H9 (cell line): ENCODE results near the gene LMAN1. TPM values are rescaled to one million over a fixed set of nuclear protein-coding genes. Genes with fewer than 3 reads are reported as not detected.

Experiments
- DNase-seq: peaks from one replicate; pipeline ENCODE4 v3.0.0-alpha.2; 2017
- H2AFZ ChIP-seq: one replicate; pipeline ENCODE4 v1.6.1; 2013; ENCODE audit warnings: mild to moderate bottlenecking, low read length, control low read depth, moderate library complexity
- H2AK5ac ChIP-seq: 2 replicates; pipeline ENCODE4 v1.6.1; 2013; ENCODE audit warnings: low read length, control low read depth, mixed read lengths; ENCODE audit not compliant: insufficient read length
- H2BK120ac ChIP-seq: one replicate; pipeline ENCODE4 v1.6.1; 2013; ENCODE audit warnings: low read depth, mild to moderate bottlenecking, low read length, control low read depth, inconsistent platforms; ENCODE audit not compliant: poor library complexity, severe bottlenecking
- H2BK12ac ChIP-seq: 2 replicates; pipeline ENCODE4 v1.6.1; 2013; ENCODE audit warnings: low read length, control low read depth, mixed read lengths, low read depth; ENCODE audit not compliant: insufficient read length
- H2BK15ac ChIP-seq: 2 replicates; pipeline ENCODE4 v1.6.1; 2013; ENCODE audit warnings: low read depth, low read length, control low read depth
- H2BK20ac ChIP-seq: one replicate; pipeline ENCODE4 v1.6.1; 2013; ENCODE audit warnings: low read depth, mild to moderate bottlenecking, low read length, control low read depth, inconsistent platforms; ENCODE audit not compliant: poor library complexity, severe bottlenecking
- H2BK5ac ChIP-seq: 2 replicates; pipeline ENCODE4 v1.6.1; 2013; ENCODE audit warnings: low read length, control low read depth, mixed read lengths; ENCODE audit not compliant: insufficient read length
- H3K14ac ChIP-seq: 2 replicates; pipeline ENCODE4 v1.6.1; 2013; ENCODE audit warnings: low read length, control low read depth; ENCODE audit not compliant: insufficient read depth
- H3K18ac ChIP-seq: 2 replicates; pipeline ENCODE4 v1.6.1; 2013; ENCODE audit warnings: low read depth, mild to moderate bottlenecking, mixed read lengths, low read length, control low read depth; ENCODE audit not compliant: insufficient read length
- H3K23ac ChIP-seq: 2 replicates; pipeline ENCODE4 v1.6.1; 2013; ENCODE audit warnings: low read length, control low read depth, mixed read lengths, low read depth; ENCODE audit not compliant: insufficient read length
- H3K23me2 ChIP-seq: 2 replicates; pipeline ENCODE4 v1.6.1; 2013; ENCODE audit warnings: low read depth, mild to moderate bottlenecking, mixed read lengths, low read length, control low read depth; ENCODE audit not compliant: insufficient read length, poor library complexity, severe bottlenecking
- H3K27ac ChIP-seq: 2 replicates; pipeline ENCODE4 v1.5.1; 2013; ENCODE audit warnings: low read length, control low read depth, mixed read lengths, low read depth; ENCODE audit not compliant: insufficient read length
- H3K27me3 ChIP-seq: 2 replicates; pipeline ENCODE4 v1.6.1; 2013; ENCODE audit warnings: low read length, control low read depth, inconsistent platforms; ENCODE audit not compliant: insufficient read depth
- H3K4ac ChIP-seq: 2 replicates; pipeline ENCODE4 v1.6.1; 2013; ENCODE audit warnings: low read depth, mild to moderate bottlenecking, control low read depth, inconsistent platforms, low read length, moderate library complexity
- H3K4me1 ChIP-seq: 2 replicates; pipeline ENCODE4 v1.6.1; 2013; ENCODE audit warnings: low read length, control low read depth, inconsistent platforms; ENCODE audit not compliant: insufficient read depth
- H3K4me2 ChIP-seq: 2 replicates; pipeline ENCODE4 v1.6.1; 2013; ENCODE audit warnings: low read length, control low read depth, mixed read lengths; ENCODE audit not compliant: insufficient read length, insufficient read depth
- H3K56ac ChIP-seq: 2 replicates; pipeline ENCODE4 v1.6.1; 2013; ENCODE audit warnings: low read depth, mild to moderate bottlenecking, mixed read lengths, low read length, control low read depth; ENCODE audit not compliant: insufficient read length
- H3K79me1 ChIP-seq: 2 replicates; pipeline ENCODE4 v1.6.1; 2013; ENCODE audit warnings: low read depth, mild to moderate bottlenecking, moderate library complexity, low read length, control low read depth, inconsistent platforms; ENCODE audit not compliant: insufficient read depth, poor library complexity, severe bottlenecking
- H3K79me2 ChIP-seq: 2 replicates; pipeline ENCODE4 v1.6.1; 2013; ENCODE audit warnings: low read length, control low read depth, inconsistent platforms; ENCODE audit not compliant: insufficient read depth
- H3K9ac ChIP-seq: 2 replicates; pipeline ENCODE4 v1.6.1; 2013; ENCODE audit warnings: low read length, control low read depth, mixed read lengths; ENCODE audit not compliant: insufficient read length; ENCODE audit errors: extremely low read depth
- H3K9me3 ChIP-seq: one replicate; pipeline ENCODE4 v1.6.1; 2013; ENCODE audit warnings: low read depth, low read length, inconsistent platforms; ENCODE audit not compliant: control insufficient read depth
- H3T11ph ChIP-seq: one replicate; pipeline ENCODE4 v1.6.1; 2013; ENCODE audit warnings: mild to moderate bottlenecking, low read length, control low read depth, inconsistent platforms
- H4K20me1 ChIP-seq: one replicate; pipeline ENCODE4 v1.6.1; 2013; ENCODE audit not compliant: control insufficient read depth, insufficient read length, insufficient read depth
- H4K5ac ChIP-seq: 2 replicates; pipeline ENCODE4 v1.6.1; 2013; ENCODE audit warnings: low read depth, mild to moderate bottlenecking, mixed read lengths, low read length, control low read depth; ENCODE audit not compliant: insufficient read length
- H4K8ac ChIP-seq: replicated peaks from 2 replicates; pipeline ENCODE4 v1.6.1; 2013; ENCODE audit warnings: low read length, control low read depth, mixed read lengths, low read depth; ENCODE audit not compliant: insufficient read length
- H4K91ac ChIP-seq: 2 replicates; pipeline ENCODE4 v1.6.1; 2013; ENCODE audit warnings: low read depth, mild to moderate bottlenecking, moderate library complexity, mixed read lengths, low read length, control low read depth; ENCODE audit not compliant: insufficient read length
- H3K27ac Mint-ChIP-seq, 3 experiments: 2 replicates in 2 of 3; 3 replicates in 1 of 3; pipeline ENCODE4 v1.8.0; 2020 to 2021; ENCODE audit warnings: mixed read lengths in 3 of 3, mild to moderate bottlenecking in 1 of 3, moderate library complexity in 1 of 3
- H3K27me3 Mint-ChIP-seq: 2 replicates; pipeline ENCODE4 v1.8.0; 2021; ENCODE audit warnings: low read depth, mild to moderate bottlenecking, moderate library complexity, mixed read lengths
- H3K36me3 Mint-ChIP-seq, 3 experiments: 2 replicates in 2 of 3; 3 replicates in 1 of 3; pipeline ENCODE4 v1.8.0; 2020 to 2021; ENCODE audit warnings: low read depth in 3 of 3, mixed read lengths in 3 of 3; ENCODE audit not compliant: insufficient read depth in 1 of 3
- H3K4me1 Mint-ChIP-seq, 2 experiments: 2 replicates each; pipeline ENCODE4 v1.8.0; 2020; ENCODE audit warnings: mixed read lengths in 2 of 2
- H3K4me3 Mint-ChIP-seq, 2 experiments: 2 replicates in 1 of 2; 3 replicates in 1 of 2; pipeline ENCODE4 v1.8.0; 2020 to 2021; ENCODE audit warnings: mild to moderate bottlenecking in 2 of 2, mixed read lengths in 2 of 2, moderate library complexity in 1 of 2
- H3K9me3 Mint-ChIP-seq, 2 experiments: 2 replicates in 1 of 2; 3 replicates in 1 of 2; pipeline ENCODE4 v1.8.0; 2020; ENCODE audit warnings: mild to moderate bottlenecking in 2 of 2, mixed read lengths in 2 of 2, moderate library complexity in 1 of 2
- WGBS: extraction: QIAGEN DNeasy Blood & Tissue Kit; methylation state at CpG from one replicate; pipeline ENCODE4 v1.1.7; 2013; ENCODE audit warnings: missing lambda C conversion rate, low lambda C conversion rate, mixed read lengths; ENCODE audit not compliant: insufficient read length; ENCODE audit errors: extremely low coverage; 5-methylcytosine and 5-hydroxymethylcytosine counted together
- total RNA-seq: library from RNA; stranded (reverse); gene quantifications from 2 replicates; pipeline ENCODE4 v1.2.1, GENCODE V29; 2021
- TF ChIP-seq, protein P1 (sequence below): fragments of 200-600 bp; sonication (generic); conservative IDR thresholded peaks from 3 replicates; pipeline ENCODE4 v1.8.0; 2021; ENCODE audit warnings: antibody characterized with exemption, mild to moderate bottlenecking

Gene LMAN1
- total RNA-seq, 1 experiment from 2014 or later: 63.6 TPM

GRCh38 chr18:59376351-59376935 lies 17.4 kb upstream of the LMAN1 start:
- no peaks in the 10 kb centered on the region for H3K27me3 ChIP-seq
- TF ChIP-seq, protein P1, sequence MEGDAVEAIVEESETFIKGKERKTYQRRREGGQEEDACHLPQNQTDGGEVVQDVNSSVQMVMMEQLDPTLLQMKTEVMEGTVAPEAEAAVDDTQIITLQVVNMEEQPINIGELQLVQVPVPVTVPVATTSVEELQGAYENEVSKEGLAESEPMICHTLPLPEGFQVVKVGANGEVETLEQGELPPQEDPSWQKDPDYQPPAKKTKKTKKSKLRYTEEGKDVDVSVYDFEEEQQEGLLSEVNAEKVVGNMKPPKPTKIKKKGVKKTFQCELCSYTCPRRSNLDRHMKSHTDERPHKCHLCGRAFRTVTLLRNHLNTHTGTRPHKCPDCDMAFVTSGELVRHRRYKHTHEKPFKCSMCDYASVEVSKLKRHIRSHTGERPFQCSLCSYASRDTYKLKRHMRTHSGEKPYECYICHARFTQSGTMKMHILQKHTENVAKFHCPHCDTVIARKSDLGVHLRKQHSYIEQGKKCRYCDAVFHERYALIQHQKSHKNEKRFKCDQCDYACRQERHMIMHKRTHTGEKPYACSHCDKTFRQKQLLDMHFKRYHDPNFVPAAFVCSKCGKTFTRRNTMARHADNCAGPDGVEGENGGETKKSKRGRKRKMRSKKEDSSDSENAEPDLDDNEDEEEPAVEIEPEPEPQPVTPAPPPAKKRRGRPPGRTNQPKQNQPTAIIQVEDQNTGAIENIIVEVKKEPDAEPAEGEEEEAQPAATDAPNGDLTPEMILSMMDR: no peak
- peaks cover 4% of the 10 kb centered on the region for H3K4me1 ChIP-seq
- H2BK15ac ChIP-seq: no peak overlapping the region
- H4K20me1 ChIP-seq: no peaks in the 10 kb centered on the region
- no peak overlapping the region for H3K18ac ChIP-seq
- H4K8ac ChIP-seq: no peak overlapping the region
- no peak overlapping the region for H3K4me2 ChIP-seq
- no peaks in the 10 kb centered on the region for H3K79me1 ChIP-seq
- H3K23me2 ChIP-seq: no peaks in the 10 kb centered on the region
- H3K9me3 Mint-ChIP-seq: no peaks in the 10 kb centered on the region
- H3K9ac ChIP-seq: no peak overlapping the region
- no peaks in the 10 kb centered on the region for H3K36me3 Mint-ChIP-seq
- no peak overlapping the region for H4K91ac ChIP-seq
- H2BK5ac ChIP-seq: no peak overlapping the region
- H3K23ac ChIP-seq: no peak overlapping the region
- H2AK5ac ChIP-seq: no peak overlapping the region
- no peak overlapping the region for H3T11ph ChIP-seq
- H4K5ac ChIP-seq: no peak overlapping the region
- H3K27ac ChIP-seq: no peak overlapping the region
- no peak overlapping the region; a peak in 1 of 7 replicates for H3K27ac Mint-ChIP-seq
- no peak overlapping the region for H2BK12ac ChIP-seq
- no peaks in the 10 kb centered on the region for H3K79me2 ChIP-seq
- H3K9me3 ChIP-seq: no peaks in the 10 kb centered on the region
- no peak overlapping the region for H2AFZ ChIP-seq
- no peak overlapping the region for H3K4me3 Mint-ChIP-seq
- no peak overlapping the region for H3K4ac ChIP-seq
- no peak overlapping the region for H3K56ac ChIP-seq
- peaks cover 12 to 22% of the 10 kb centered on the region in 2 experiments for H3K4me1 Mint-ChIP-seq
- peaks cover 41% of the 10 kb centered on the region for H3K27me3 Mint-ChIP-seq
- H2BK120ac ChIP-seq: no peak overlapping the region
- no peak overlapping the region for H3K14ac ChIP-seq
- no peak for DNase-seq
- H2BK20ac ChIP-seq: no peak overlapping the region
- no CpG with 5 or more reads among the region's 7 CpGs for WGBS
